Kidney (tissue), 14 donors: ENCODE measurements around the gene DOK6. TPM values are rescaled to one million over a fixed set of nuclear protein-coding genes. Genes with fewer than 3 reads are reported as not detected.

Experiments
- DNase-seq, 5 donors: peaks; one replicate each; pipeline ENCODE4 v3.0.0-alpha.2; 2013 to 2020
- FAIRE-seq: peaks from 2 replicates; lab custom pipeline; 2012; peaks lifted over from hg19 to GRCh38; lab: Jason Lieb, UNC
- H3K27ac ChIP-seq, 2 donors: one replicate each; pipeline ENCODE4 v1.7.0; 2013; ENCODE audit warnings: low read depth in 2 of 2, low read length in 2 of 2, inconsistent platforms in 1 of 2
- H3K27me3 ChIP-seq: one replicate; pipeline ENCODE4 v1.7.1; 2013; ENCODE audit warnings: low read length, inconsistent platforms; ENCODE audit not compliant: control insufficient read depth, insufficient read depth
- H3K36me3 ChIP-seq, 3 donors: one replicate each; pipeline versions ENCODE4 v1.7.0 to v1.7.1; 2013; ENCODE audit warnings: low read length in 3 of 3, control low read depth in 1 of 3, inconsistent platforms in 1 of 3; ENCODE audit not compliant: insufficient read depth in 3 of 3, control insufficient read depth in 2 of 3
- H3K4me1 ChIP-seq, 3 donors: one replicate each; pipeline versions ENCODE4 v1.7.0 to v1.7.1; 2013; ENCODE audit warnings: low read length in 3 of 3, inconsistent platforms in 1 of 3, low read depth in 1 of 3; ENCODE audit not compliant: control insufficient read depth in 2 of 3, insufficient read depth in 2 of 3
- H3K4me3 ChIP-seq, 3 donors: one replicate each; pipeline versions ENCODE4 v1.7.0 to v1.8.1; 2013; ENCODE audit warnings: low read length in 3 of 3, control low read depth in 1 of 3, inconsistent platforms in 1 of 3
- H3K9ac ChIP-seq, 3 donors: one replicate each; pipeline versions ENCODE4 v1.7.0 to v1.7.1; 2013; ENCODE audit warnings: low read length in 3 of 3, control low read depth in 1 of 3, inconsistent platforms in 1 of 3
- H3K9me3 ChIP-seq, 3 donors: one replicate each; pipeline versions ENCODE4 v1.7.0 to v1.7.1; 2013; ENCODE audit warnings: low read length in 3 of 3, control low read depth in 1 of 3, inconsistent platforms in 1 of 3; ENCODE audit not compliant: control insufficient read depth in 2 of 3, insufficient read depth in 1 of 3
- intact Hi-C: fragments of 100-400 bp; cut with DNase I; formaldehyde crosslinking; loops from one replicate; pipeline ENCODE4 v1.11.1; 2022
- polyA plus RNA-seq: library from polyadenylated mRNA; stranded (reverse); fragments of 350-450 nt; fragmentation: Illumina TruSeq; extraction: RNeasy Lipid Tissue Mini Kit (QIAGEN cat#74804); gene quantifications from one replicate; pipeline ENCODE4 v1.2.3, GENCODE V29; 2014; ENCODE audit warnings: low read depth, low replicate concordance; ENCODE audit not compliant: insufficient read depth
- total RNA-seq: library from RNA; stranded (reverse); fragmentation: NEBNext Ultra II Directional; extraction: Animal tissue kit (Norgen Biotek cat#: 25700); gene quantifications from one replicate; pipeline ENCODE4 v1.2.1, GENCODE V29; 2021
- TF ChIP-seq, protein P1 (sequence below): IDR thresholded peaks from 3 replicates; pipeline ENCODE4 v1.5.1; 2012; ENCODE audit warnings: mild to moderate bottlenecking, moderate library complexity, borderline replicate concordance; ENCODE audit not compliant: insufficient read depth; ENCODE audit errors: extremely low read depth
- donor health status: control.
- donor health status: control.
- donor health status: control.
- donor health status: control.
- donor health status: control.
- donor health status: DM: yes; HTN: yes; CAD: no.
- donor health status: Normal renal cell carcinoma (clear cell type).

DOK6 gene
- total and polyA plus RNA-seq, 2 donors from 2014 or later = 3.8 to 4.6 TPM

DNA sequence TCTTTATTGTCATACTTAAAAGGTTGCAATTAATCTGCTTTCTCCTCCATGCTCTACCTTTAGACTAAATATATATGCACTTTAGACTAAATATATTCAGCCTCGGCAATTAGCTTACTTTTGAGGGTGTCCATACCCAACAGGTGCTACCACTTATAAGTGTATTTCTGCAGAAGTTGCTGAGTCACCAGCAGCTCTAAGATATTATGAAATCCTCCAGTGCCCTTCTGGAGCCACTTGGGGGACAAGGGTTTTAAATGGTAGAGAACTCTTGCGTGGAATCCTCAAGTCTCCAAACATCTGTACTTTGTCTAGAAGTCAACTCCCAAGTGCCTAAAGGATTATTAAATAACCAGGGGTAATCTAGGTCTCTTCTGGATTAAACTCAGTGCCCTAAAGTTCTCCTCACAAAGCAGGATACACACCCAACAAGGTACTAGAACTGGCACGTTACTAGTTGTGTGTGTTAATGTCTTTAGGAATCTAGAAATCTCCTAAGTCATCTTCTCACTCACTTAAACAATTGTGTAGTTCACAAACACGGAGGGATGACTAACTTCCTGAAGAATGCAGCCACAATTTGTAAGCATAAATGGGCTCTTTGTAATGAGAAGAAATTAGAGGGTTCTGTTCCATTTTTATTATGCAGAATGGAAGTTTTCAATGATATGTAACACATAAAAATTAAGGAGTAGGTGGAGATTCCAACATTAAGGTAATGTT is 387.3 kb downstream of the DOK6 start:
- Histone ChIP-seq H3K36me3 (no peaks in the 10 kb centered on the region), H3K9ac (no peak overlapping the region), H3K27ac (no peak overlapping the region), H3K4me3 (no peak overlapping the region), H3K27me3 (no peaks in the 10 kb centered on the region), H3K4me1 (no peaks in the 10 kb centered on the region), H3K9me3 (no peaks in the 10 kb centered on the region)
- FAIRE-seq (no peak), DNase-seq (no peak)
- intact Hi-C loops = no loop called here
- TF ChIP-seq, protein P1, sequence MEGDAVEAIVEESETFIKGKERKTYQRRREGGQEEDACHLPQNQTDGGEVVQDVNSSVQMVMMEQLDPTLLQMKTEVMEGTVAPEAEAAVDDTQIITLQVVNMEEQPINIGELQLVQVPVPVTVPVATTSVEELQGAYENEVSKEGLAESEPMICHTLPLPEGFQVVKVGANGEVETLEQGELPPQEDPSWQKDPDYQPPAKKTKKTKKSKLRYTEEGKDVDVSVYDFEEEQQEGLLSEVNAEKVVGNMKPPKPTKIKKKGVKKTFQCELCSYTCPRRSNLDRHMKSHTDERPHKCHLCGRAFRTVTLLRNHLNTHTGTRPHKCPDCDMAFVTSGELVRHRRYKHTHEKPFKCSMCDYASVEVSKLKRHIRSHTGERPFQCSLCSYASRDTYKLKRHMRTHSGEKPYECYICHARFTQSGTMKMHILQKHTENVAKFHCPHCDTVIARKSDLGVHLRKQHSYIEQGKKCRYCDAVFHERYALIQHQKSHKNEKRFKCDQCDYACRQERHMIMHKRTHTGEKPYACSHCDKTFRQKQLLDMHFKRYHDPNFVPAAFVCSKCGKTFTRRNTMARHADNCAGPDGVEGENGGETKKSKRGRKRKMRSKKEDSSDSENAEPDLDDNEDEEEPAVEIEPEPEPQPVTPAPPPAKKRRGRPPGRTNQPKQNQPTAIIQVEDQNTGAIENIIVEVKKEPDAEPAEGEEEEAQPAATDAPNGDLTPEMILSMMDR = no peak

DNA sequence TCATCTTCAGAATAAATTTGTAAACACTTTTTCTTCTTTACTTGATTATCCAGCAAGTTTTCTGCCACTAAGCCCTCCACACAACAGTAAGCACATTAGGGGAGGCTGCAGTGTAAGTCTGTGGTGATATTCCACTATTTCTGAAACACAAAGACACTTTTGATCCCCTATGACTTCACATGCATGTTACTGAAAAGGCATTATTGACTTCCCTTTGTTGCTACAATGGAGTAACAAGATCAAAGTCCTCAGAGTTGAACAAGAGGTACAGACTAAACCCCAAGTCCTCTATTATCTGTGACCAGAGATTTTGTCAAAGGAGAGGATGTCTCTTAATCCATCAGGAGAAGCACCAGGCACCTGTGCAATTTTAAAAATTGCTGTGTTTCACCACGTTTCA is 389.1 kb downstream of the DOK6 start:
- Histone ChIP-seq H3K27ac (no peak overlapping the region), H3K36me3 (no peaks in the 10 kb centered on the region), H3K4me3 (no peak overlapping the region), H3K27me3 (no peaks in the 10 kb centered on the region), H3K9ac (no peak overlapping the region), H3K9me3 (no peaks in the 10 kb centered on the region), H3K4me1 (no peaks in the 10 kb centered on the region)
- DNase-seq (no peak), FAIRE-seq (no peak)
- intact Hi-C loops = no loop called here
- TF ChIP-seq, protein P1 = no peak

DNA sequence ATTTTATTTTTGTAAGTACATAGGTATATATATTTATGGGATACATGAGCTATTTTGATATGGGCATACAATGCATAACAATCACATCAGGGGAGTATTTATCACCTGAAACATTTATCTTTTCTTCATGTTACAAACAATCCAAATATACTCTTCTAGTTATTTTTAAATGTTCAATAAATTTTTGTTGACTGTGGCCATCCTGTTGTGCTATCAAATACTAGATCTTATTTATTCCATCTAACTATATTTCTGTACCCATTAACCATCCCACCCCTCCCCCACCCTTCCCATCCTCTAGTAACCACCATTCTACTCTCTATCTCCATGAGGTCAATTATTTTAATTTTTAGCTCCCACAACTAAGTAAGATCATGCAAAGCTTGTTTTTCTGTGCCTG is 390.0 kb downstream of the DOK6 start:
- TF ChIP-seq, protein P1 = no peak
- Histone ChIP-seq H3K36me3 (no peaks in the 10 kb centered on the region), H3K9ac (no peak overlapping the region), H3K27ac (no peak overlapping the region), H3K9me3 (no peaks in the 10 kb centered on the region), H3K27me3 (no peaks in the 10 kb centered on the region), H3K4me3 (no peak overlapping the region), H3K4me1 (no peaks in the 10 kb centered on the region)
- FAIRE-seq (no peak), DNase-seq (no peak)
- intact Hi-C loops = no loop called here
